Stimulated activated CD4-positive, alpha-beta T cell treated with anti-CD3 and anti-CD28 coated beads, Interleukin-12 subunit alpha, Interleukin-12 subunit beta, amount 100 ng/mL, for 4 hours (primary cell): ENCODE data around the gene LCN12.

ENCODE experiments used
- DNase-seq: peaks from one replicate; pipeline ENCODE4 v3.0.0-alpha.2; 2020

Gene LCN12

GRCh38 chr9:136945333-136946227, 6.5 kb upstream of the LCN12 start:
- no peak for DNase-seq

GRCh38 chr9:136946228-136947027, 5.6 kb upstream of the LCN12 start:
- no peak for DNase-seq

- DNase-seq, result no peak
These were observed 4.8 kb upstream of the LCN12 start for GRCh38 chr9:136947028-136947891.

GRCh38 chr9:136947955-136948510, 4.0 kb upstream of the LCN12 start:
- no peak for DNase-seq

- no peak for DNase-seq
These were observed 2.7 kb upstream of the LCN12 start for GRCh38 chr9:136949239-136949816.

GRCh38 chr9:136949817-136950655, 2.0 kb upstream of the LCN12 start:
- DNase-seq, result peak; percentile 97

GRCh38 chr9:136950656-136951276, 1.3 kb upstream of the LCN12 start:
- DNase-seq, result no peak

GRCh38 chr9:136952321-136952850, 313 bp downstream of the LCN12 start:
- DNase-seq, result no peak

- DNase-seq, result no peak
These were observed 1.1 kb downstream of the LCN12 start for GRCh38 chr9:136952876-136953770.

- DNase-seq, result no peak
These were observed 1.7 kb downstream of the LCN12 start for GRCh38 chr9:136953771-136954269.

GRCh38 chr9:136954270-136955083, 2.4 kb downstream of the LCN12 start:
- no peak for DNase-seq

- DNase-seq, result no peak
These were observed 3.3 kb downstream of the LCN12 start for GRCh38 chr9:136955202-136955942.

- no peak for DNase-seq
These were observed 3.9 kb downstream of the LCN12 start for GRCh38 chr9:136955943-136956335.

GRCh38 chr9:136956604-136957003, 4.5 kb downstream of the LCN12 start:
- no peak for DNase-seq

GRCh38 chr9:136957461-136957860, 5.4 kb downstream of the LCN12 start:
- DNase-seq, result no peak

- no peak for DNase-seq
These were observed 5.8 kb downstream of the LCN12 start for GRCh38 chr9:136957901-136958300.

GRCh38 chr9:136958473-136958872, 6.4 kb downstream of the LCN12 start:
- no peak for DNase-seq
